GM19452 (cell line): Measurements from ENCODE around the gene ARHGEF5.

Experiments
- ATAC-seq: cut with Tn5 transposase; IDR thresholded peaks from one replicate; pipeline ENCODE4 v1.9.1; 2021; ENCODE audit not compliant: unreplicated experiment

ARHGEF5 gene

GRCh38 chr7:144379776-144380384 lies 24.7 kb downstream of the ARHGEF5 start:
- ATAC-seq: no peak

- ATAC-seq: peak; percentile 49
Observed at GRCh38 chr7:144384071-144384470, 28.9 kb downstream of the ARHGEF5 start.

- ATAC-seq: no peak
Observed at GRCh38 chr7:144384555-144385245, 29.5 kb downstream of the ARHGEF5 start.

GRCh38 chr7:144386741-144387140 lies 31.5 kb downstream of the ARHGEF5 start:
- no peak for ATAC-seq

GRCh38 chr7:144388950-144389349 lies 33.7 kb downstream of the ARHGEF5 start:
- no peak for ATAC-seq

- no peak for ATAC-seq
Observed at GRCh38 chr7:144390481-144390880, 35.3 kb downstream of the ARHGEF5 start.

- ATAC-seq: no peak
Observed at GRCh38 chr7:144391014-144391413, 35.8 kb downstream of the ARHGEF5 start.

GRCh38 chr7:144391823-144392255 lies 36.6 kb downstream of the ARHGEF5 start:
- ATAC-seq: peak; percentile 82

GRCh38 chr7:144397086-144397485 lies 41.9 kb downstream of the ARHGEF5 start:
- ATAC-seq: no peak

GRCh38 chr7:144398291-144398690 lies 43.1 kb downstream of the ARHGEF5 start:
- no peak for ATAC-seq

GRCh38 chr7:144398911-144399310 lies 43.7 kb downstream of the ARHGEF5 start:
- ATAC-seq: no peak

- no peak for ATAC-seq
Observed at GRCh38 chr7:144399946-144400345, 44.7 kb downstream of the ARHGEF5 start.

- no peak for ATAC-seq
Observed at GRCh38 chr7:144401490-144401889, 46.3 kb downstream of the ARHGEF5 start.

- no peak for ATAC-seq
Observed at GRCh38 chr7:144403102-144403501, 47.9 kb downstream of the ARHGEF5 start.

GRCh38 chr7:144403649-144404061 lies 48.5 kb downstream of the ARHGEF5 start, which contains the start of gene NOBOX:
Gene NOBOX (minus strand): TSS chr7:144403693.
- no peak for ATAC-seq

- ATAC-seq: no peak
Observed at GRCh38 chr7:144404946-144405345, 49.7 kb downstream of the ARHGEF5 start.

GRCh38 chr7:144407266-144407931 lies 52.2 kb downstream of the ARHGEF5 start:
- no peak for ATAC-seq

GRCh38 chr7:144408121-144408520 lies 52.9 kb downstream of the ARHGEF5 start:
- no peak for ATAC-seq

GRCh38 chr7:144410441-144410840 lies 55.2 kb downstream of the ARHGEF5 start:
- no peak for ATAC-seq

- no peak for ATAC-seq
Observed at GRCh38 chr7:144414815-144415214, 59.6 kb downstream of the ARHGEF5 start.

GRCh38 chr7:144415858-144416257 lies 60.7 kb downstream of the ARHGEF5 start:
- ATAC-seq: no peak

- no peak for ATAC-seq
Observed at GRCh38 chr7:144416341-144416740, 61.1 kb downstream of the ARHGEF5 start.
